K562 (cell line): ENCODE measurements around the gene SEC24C. TPM values are rescaled to one million over a fixed set of nuclear protein-coding genes. Genes with fewer than 3 reads are reported as not detected.

Experiments
- AFF1 ChIP-seq, 2 experiments: fragments of 450-650 bp; IDR thresholded peaks; 2 replicates each; pipeline ENCODE4 v1.6.1; 2018; ENCODE audit warnings: mild to moderate bottlenecking in 2 of 2, low read depth in 1 of 2; ENCODE audit not compliant: partially characterized antibody in 2 of 2
- CXXC5 ChIP-seq: fragments of 250-450 bp; sonication (Bioruptor Pico); IDR thresholded peaks from 2 replicates; pipeline ENCODE4 v1.8.0; 2022; ENCODE audit warnings: inconsistent platforms, mild to moderate bottlenecking, moderate library complexity
- E2F6 ChIP-seq, 2 experiments: IDR thresholded peaks; 2 replicates each; pipeline ENCODE4 v1.6.1; 2011; ENCODE audit warnings: borderline replicate concordance in 1 of 2, control low read depth in 1 of 2, low read depth in 1 of 2, low read length in 1 of 2, mild to moderate bottlenecking in 1 of 2, mixed read lengths in 1 of 2, moderate library complexity in 1 of 2; ENCODE audit not compliant: insufficient read depth in 1 of 2, insufficient read length in 1 of 2, poor library complexity in 1 of 2, severe bottlenecking in 1 of 2; ENCODE audit errors: extremely low read depth in 1 of 2
- FOSL1 ChIP-seq: fragments of 200-800 bp; sonication (Bioruptor generic); conservative IDR thresholded peaks from 2 replicates; pipeline ENCODE4 v1.6.1; 2016; ENCODE audit warnings: missing genetic modification characterization, missing compliant biosample characterization
- FOXK2 ChIP-seq, 2 experiments: fragments of 450-650 bp; IDR thresholded peaks in 1 of 2; conservative IDR thresholded peaks in 1 of 2; 2 replicates each; pipeline ENCODE4 v1.6.1; 2016; ENCODE audit warnings: low read depth in 2 of 2, mild to moderate bottlenecking in 1 of 2
- MEIS2 ChIP-seq: fragments of 450-650 bp; IDR thresholded peaks from 2 replicates; pipeline ENCODE4 v1.6.1; 2014; ENCODE audit warnings: mild to moderate bottlenecking; ENCODE audit not compliant: partially characterized antibody
- NR2C1 ChIP-seq, 2 experiments: fragments of 450-650 bp; IDR thresholded peaks; 2 replicates each; pipeline ENCODE4 v1.6.1; 2017; ENCODE audit warnings: mild to moderate bottlenecking in 2 of 2, antibody characterized with exemption in 1 of 2, inconsistent platforms in 1 of 2, missing compliant biosample characterization in 1 of 2, missing genetic modification characterization in 1 of 2
- PHB2 ChIP-seq: fragments of 450-650 bp; IDR thresholded peaks from 2 replicates; pipeline ENCODE4 v1.6.1; 2017; ENCODE audit warnings: low read depth
- RBM34 ChIP-seq: fragments of 200-400 bp; formaldehyde crosslinking; IDR thresholded peaks from 2 replicates; pipeline ENCODE4 v1.6.1; 2018; ENCODE audit warnings: low read length, borderline replicate concordance; ENCODE audit not compliant: insufficient read depth
- SP2 ChIP-seq: IDR thresholded peaks from 2 replicates; pipeline ENCODE4 v1.6.1; 2011; ENCODE audit warnings: mild to moderate bottlenecking, low read depth, low read length, moderate library complexity; ENCODE audit not compliant: poor library complexity, severe bottlenecking; ENCODE audit errors: extremely low read depth
- ZNF445 ChIP-seq: fragments of 250-450 bp; sonication (Bioruptor Pico); IDR thresholded peaks from 2 replicates; pipeline ENCODE4 v1.4.0; 2020; ENCODE audit warnings: low read depth, mild to moderate bottlenecking, moderate library complexity
- polyA plus RNA-seq, 8 experiments: library from polyadenylated mRNA; depleted of rRNA in 4 of 8; stranded (reverse) in 5 of 8; unstranded in 3 of 8; fragments of >200 nt; fragmentation: Nextera tagmentation in 2 of 8; fragmentation: Illumina TruSeq in 1 of 8; extraction: Ambion mirVana in 2 of 8; extraction: Trizol in 1 of 8; gene quantifications; 2 replicates each; pipeline versions ENCODE4 v1.2.1 to v1.2.3, GENCODE V29; 2011 to 2014; ENCODE audit warnings: inconsistent platforms in 1 of 8, missing spikeins in 1 of 8
- total RNA-seq, 7 experiments: library from RNA; depleted of rRNA in 6 of 7; stranded (reverse); fragments of >200 nt in 6 of 7; fragmentation: Illumina TruSeq in 2 of 7; extraction: Trizol in 2 of 7; gene quantifications; 2 replicates each; pipeline versions ENCODE4 v1.2.1 to v1.2.3, GENCODE V29; 2011 to 2021; ENCODE audit warnings: low replicate concordance in 1 of 7
- TF ChIP-seq, protein P1 (sequence below): fragments of 250-450 bp; sonication (Bioruptor Pico); IDR thresholded peaks from 2 replicates; pipeline ENCODE4 v1.9.0; 2021; ENCODE audit warnings: mild to moderate bottlenecking, inconsistent platforms
- TF ChIP-seq, protein P2 (sequence below), 2 experiments: fragments of 450-650 bp; conservative IDR thresholded peaks; 2 replicates each; pipeline ENCODE4 v1.6.1; 2017; ENCODE audit warnings: mild to moderate bottlenecking in 2 of 2, moderate library complexity in 2 of 2

The SEC24C gene
- total and polyA plus RNA-seq, 9 of the 15 experiments (the other 6 are each of a cell fraction or from before 2014, with no cell fraction given), result 19.0 to 115 (median 70.5) TPM

- TF ChIP-seq E2F6 (IDR thresholded peaks at IDR 0.05; ENCODE audit: borderline replicate concordance in 1 of 2, extremely low read depth in 1 of 2, insufficient read depth in 1 of 2, insufficient read length in 1 of 2, low read depth in 1 of 2, low read length in 1 of 2, poor library complexity in 1 of 2, severe bottlenecking in 1 of 2), result peak; percentile 64 to 72
- TF ChIP-seq SP2, result no peak
- peak; percentile 76 for TF ChIP-seq NR2C1 (IDR thresholded peaks at IDR 0.05)
- TF ChIP-seq NR2C1 (tag; IDR thresholded peaks at IDR 0.05), result peak; percentile 79
- TF ChIP-seq FOXK2 (conservative IDR thresholded peaks at IDR 0.05 in 1 of 2, IDR thresholded peaks at IDR 0.05 in 1 of 2; ENCODE audit: low read depth in 2 of 2), result peak; percentile 99 to 100
- no peak for TF ChIP-seq RBM34
- TF ChIP-seq, protein P1, sequence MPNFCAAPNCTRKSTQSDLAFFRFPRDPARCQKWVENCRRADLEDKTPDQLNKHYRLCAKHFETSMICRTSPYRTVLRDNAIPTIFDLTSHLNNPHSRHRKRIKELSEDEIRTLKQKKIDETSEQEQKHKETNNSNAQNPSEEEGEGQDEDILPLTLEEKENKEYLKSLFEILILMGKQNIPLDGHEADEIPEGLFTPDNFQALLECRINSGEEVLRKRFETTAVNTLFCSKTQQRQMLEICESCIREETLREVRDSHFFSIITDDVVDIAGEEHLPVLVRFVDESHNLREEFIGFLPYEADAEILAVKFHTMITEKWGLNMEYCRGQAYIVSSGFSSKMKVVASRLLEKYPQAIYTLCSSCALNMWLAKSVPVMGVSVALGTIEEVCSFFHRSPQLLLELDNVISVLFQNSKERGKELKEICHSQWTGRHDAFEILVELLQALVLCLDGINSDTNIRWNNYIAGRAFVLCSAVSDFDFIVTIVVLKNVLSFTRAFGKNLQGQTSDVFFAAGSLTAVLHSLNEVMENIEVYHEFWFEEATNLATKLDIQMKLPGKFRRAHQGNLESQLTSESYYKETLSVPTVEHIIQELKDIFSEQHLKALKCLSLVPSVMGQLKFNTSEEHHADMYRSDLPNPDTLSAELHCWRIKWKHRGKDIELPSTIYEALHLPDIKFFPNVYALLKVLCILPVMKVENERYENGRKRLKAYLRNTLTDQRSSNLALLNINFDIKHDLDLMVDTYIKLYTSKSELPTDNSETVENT, result peak; percentile 48; the same call in 1 of the 2 replicates
- TF ChIP-seq ZNF445 (CRISPR knock-in tag), result 0 out of 2 replicates have a peak, but pooled peaks have one; percentile 1
- peak; percentile 27 for TF ChIP-seq MEIS2
- TF ChIP-seq FOSL1, result peak; percentile 43; the same call in 1 of the 2 replicates
- TF ChIP-seq PHB2, result no peak
- TF ChIP-seq, protein P2, sequence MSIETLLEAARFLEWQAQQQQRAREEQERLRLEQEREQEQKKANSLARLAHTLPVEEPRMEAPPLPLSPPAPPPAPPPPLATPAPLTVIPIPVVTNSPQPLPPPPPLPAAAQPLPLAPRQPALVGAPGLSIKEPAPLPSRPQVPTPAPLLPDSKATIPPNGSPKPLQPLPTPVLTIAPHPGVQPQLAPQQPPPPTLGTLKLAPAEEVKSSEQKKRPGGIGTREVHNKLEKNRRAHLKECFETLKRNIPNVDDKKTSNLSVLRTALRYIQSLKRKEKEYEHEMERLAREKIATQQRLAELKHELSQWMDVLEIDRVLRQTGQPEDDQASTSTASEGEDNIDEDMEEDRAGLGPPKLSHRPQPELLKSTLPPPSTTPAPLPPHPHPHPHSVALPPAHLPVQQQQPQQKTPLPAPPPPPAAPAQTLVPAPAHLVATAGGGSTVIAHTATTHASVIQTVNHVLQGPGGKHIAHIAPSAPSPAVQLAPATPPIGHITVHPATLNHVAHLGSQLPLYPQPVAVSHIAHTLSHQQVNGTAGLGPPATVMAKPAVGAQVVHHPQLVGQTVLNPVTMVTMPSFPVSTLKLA (conservative IDR thresholded peaks at IDR 0.05), result peak; percentile 94 to 98
- peak; percentile 83 to 97 for TF ChIP-seq AFF1 (IDR thresholded peaks at IDR 0.05; ENCODE audit: low read depth in 1 of 2, partially characterized antibody in 2 of 2)
- TF ChIP-seq CXXC5 (CRISPR knock-in tag), result peak; percentile 85
Measured at GRCh38 chr10:73785211-73785720, 41.1 kb downstream of the SEC24C start, which contains the start of gene ZSWIM8 (continued).
